NCI-H2227 treated with DMSO at 0.1 percent for 48 hours (cell line): ENCODE data around the gene FANCL.
"Not testable (repeated sequence)": the region's sequence is repeated elsewhere in the genome, so short reads cannot be mapped to it uniquely, and the experiment has no call there.

ENCODE experiments used
- DNase-seq: peaks from one replicate; lab custom pipeline; 2025; lab: John Stamatoyannopoulos, UW

Gene FANCL

DNA sequence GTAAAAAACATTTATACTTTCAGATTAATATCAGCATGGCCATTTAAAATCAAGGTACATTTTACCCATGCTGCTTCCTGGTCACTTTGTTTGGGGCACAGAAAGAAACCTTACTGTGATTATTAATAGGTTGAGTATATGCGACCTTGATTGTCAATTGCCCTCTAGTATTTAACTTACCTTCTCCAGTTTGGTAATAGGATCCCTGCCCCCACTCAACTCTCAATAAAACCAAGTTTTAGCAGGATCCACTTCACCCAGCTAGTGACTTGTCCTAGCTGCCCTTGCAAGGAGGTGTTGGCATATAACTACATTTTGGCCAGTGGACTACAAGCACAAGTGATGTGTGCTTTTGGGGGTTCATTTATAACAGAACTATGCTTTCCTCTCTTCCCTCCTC is 34.3 kb downstream of the FANCL start:
- DNase-seq, result no peak

DNA sequence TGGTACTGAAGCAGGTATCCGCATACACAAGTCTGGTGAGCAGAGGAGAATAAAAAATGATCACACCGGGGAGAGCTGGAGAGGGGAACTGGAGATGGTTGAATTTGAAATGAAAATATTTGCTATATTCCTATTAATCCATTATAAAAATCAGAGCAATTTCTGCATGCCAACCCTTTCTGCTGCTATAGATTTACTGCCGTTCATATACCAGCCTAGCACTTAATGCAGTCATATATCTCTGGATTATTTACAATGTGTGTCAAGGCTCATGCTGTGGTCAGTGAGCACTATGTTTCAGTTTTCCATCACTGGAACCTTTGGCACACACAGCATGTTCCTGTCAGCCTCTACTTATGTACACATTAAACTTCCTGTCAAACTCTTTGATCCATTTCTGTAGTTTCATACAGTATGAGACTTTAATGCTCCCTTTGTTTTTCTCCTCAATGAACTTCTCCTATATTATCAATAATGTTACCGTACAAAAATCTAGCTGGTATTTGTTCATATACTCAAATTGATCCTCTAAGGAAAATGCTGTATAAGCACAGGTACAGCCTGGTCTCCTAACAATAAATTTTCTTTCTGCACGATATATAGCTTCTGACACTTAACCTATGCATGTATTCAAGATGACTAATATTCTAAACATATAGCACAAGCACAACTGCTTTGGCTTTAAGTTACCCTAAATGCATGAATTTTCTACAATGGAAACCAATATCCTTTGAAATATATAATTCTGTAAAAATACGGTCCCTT is 36.7 kb downstream of the FANCL start:
- no peak for DNase-seq

DNA sequence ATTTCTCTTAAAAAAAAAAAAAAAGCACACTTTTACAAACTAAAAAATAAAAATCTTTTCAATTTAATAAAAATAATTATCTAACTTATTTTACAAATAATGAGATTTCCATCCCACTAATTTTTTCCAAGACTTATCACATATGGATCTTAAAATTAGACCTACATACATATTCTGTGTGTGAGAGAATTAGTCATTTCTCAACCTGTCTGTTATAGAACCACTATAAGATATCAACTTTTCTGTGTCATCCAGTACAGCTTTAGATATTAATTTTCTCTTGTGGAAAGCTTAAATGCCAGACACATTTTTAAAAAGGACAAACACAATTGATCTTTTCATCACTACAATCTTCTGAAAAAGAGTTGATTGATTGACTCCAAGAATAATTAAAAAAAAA is 38.1 kb downstream of the FANCL start:
- no peak for DNase-seq

DNA sequence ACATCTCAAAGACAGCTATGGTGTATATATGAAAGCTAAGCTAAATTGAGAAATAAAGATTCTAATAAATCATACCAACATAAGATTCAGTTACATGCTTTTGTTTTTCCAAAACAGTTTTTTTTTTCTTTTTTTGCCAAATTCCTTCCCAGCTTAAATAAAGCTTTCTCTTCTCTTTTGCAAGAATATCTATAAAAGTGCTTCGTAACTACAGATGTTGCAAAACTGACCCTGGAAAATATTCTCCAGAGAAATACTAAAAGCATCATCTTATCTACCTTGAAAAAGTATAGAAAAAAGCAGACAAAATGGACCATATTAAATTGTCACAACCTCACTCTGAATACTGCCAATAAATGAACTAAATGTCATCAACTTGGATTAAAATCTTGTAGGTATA is 38.7 kb downstream of the FANCL start:
- DNase-seq, result no peak

DNA sequence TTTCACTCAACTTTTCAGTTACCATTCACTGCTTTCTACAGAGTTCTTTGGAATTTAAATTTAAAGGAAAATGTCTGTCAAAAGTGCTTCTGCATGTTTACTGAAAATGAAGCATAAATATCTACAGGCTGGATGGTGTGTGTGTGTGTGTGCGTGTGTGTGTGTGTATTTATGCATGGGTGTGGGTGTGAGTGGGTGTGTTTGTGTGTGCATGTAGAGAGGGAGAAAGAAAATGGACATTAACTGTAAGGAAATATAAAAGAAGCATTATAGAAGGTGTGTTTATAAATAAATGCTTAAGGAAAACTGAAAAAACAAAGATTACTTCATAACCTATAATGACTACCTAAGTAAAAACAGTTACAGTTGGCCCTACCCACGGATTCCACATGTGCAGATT is 43.2 kb downstream of the FANCL start:
- no peak for DNase-seq

DNA sequence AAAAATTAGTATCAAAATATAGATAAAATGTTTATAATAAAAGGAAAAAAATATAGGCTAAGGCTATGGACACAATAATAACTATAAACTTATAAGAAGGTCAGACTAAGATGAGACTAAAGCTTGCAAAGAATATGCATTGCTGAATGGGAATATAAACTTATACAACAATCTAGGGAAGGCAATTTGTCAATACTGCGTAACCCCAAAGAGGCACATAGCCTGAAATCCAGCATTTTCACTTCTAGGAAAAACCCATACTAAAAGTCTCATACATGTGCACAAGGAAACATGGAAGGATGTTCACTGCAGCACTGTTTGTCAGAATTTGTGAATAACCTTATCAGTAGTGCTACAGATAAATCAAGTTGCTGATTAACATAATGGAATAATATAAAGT is 45.5 kb downstream of the FANCL start:
- DNase-seq, result no peak

DNA sequence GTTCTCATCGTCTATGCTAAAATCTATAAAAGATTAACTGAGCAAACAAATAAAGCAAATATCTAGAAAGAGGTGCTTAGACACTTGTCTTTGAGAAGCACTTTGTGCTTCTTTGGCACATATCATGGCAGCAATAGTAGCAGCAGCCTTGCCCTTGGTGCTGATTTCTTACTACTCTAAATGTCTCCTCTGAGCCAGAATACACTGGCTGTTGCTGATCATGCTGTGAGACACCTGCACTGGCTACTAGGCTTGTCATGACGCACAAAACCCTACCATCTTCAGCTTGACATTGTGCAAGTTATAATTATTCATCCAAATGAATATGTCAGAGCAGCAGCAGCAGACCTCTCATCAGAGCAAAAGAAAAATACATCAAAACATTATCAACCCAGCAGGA is 46.7 kb downstream of the FANCL start:
- DNase-seq, result peak; percentile 81

DNA sequence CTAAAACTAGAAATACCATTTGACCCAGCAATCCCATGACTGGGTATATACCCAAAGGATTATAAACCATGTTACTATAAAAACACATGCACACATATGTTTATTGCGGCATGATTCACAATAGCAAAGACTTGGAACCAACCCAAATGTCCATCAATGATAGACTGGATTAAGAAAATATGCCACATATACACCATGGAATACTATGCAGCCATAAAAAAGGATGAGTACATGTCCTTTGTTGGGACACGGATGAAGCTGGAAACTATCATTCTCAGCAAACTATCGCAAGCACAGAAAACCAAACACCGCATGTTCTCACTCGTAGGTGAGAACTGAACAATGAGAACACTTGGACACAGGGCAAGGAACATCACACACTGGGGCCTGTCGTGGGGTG is 54.1 kb downstream of the FANCL start:
- DNase-seq, result not testable (repeated sequence)

DNA sequence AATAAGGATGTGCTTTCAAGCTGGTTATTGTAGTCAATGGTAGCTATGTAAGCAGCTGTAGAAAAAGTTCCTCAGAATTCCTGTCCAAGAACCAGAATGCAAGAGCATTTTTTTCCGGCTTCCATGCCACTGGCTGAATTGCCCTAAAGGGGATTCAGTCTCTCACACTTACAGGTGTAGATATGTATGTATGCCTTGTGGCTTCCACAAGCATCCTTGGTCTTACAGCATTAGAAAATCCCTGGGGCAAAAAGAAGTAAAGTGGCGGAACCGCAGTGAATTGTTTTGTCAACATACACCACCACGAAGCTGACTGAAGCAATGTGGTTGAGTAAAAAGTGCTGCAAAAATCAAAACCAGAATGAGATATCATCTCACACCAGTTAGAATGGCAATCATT is 54.6 kb downstream of the FANCL start:
- no peak for DNase-seq

DNA sequence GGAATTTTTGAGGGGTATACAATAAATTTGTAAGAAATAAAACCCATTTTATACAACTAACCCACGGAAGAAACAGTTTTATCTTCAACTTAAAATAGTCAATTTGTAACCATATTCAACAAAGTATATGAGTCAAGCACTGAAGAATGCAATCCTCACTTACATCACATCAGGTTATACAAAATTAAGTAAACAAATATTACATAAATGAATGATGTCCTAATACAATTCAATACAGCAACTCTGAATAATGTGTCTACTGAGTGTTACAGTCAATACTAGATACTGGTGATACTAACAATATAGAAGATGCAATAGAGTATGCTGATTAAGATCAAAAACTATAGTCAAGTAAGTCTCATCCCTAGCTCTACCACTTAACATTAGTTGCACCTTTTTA is 58.6 kb downstream of the FANCL start:
- no peak for DNase-seq

DNA sequence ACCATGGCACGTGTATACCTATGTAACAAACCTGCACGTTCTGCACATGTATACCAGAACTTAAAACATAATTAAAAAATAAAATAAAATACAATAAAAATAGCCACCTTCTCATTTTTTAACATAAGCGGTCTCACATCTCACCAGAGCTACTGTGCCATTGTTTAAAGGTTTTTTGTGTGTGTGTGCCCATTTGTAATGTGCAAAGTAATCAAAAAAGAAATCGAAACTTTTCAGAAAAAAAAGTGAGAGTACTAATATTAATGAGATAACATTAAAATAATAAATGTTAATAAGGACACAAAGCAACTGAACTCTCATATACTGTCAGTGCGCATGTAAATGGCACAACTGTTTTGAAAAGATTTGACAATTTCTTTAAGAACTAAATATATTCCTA is 60.5 kb downstream of the FANCL start:
- no peak for DNase-seq

DNA sequence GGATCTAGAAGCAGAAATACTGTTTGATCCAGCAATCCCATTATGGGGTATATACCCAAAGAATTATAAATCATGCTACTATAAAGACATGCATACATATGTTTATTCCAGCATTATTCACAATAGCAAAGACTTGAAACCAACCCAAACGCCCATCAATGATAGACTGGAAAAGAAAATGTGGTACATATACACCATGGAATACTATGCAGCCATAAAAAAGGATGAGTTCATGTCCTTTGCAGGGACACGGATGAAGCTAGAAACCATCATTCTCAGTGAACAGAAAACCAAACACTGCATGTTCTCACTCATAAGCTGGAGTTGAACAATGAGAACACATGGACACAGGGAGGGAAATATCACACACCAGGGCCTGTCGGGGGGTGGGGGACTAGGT is 61.0 kb downstream of the FANCL start:
- DNase-seq, result not testable (repeated sequence)

DNA sequence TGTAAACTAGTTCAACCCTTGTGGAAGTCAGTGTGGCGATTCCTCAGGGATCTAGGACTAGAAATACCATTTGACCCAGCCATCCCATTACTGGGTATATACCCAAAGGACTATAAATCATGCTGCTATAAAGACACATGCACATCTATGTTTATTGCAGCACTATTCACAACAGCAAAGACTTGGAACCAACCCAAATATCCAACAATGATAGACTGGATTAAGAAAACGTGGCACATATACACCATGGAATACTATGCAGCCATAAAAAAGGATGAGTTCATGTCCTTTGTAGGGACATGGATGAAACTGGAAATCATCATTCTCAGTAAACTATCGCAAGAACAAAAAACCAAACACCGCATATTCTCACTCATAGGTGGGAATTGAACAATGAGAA is 63.9 kb downstream of the FANCL start:
- DNase-seq, result not testable (repeated sequence)

DNA sequence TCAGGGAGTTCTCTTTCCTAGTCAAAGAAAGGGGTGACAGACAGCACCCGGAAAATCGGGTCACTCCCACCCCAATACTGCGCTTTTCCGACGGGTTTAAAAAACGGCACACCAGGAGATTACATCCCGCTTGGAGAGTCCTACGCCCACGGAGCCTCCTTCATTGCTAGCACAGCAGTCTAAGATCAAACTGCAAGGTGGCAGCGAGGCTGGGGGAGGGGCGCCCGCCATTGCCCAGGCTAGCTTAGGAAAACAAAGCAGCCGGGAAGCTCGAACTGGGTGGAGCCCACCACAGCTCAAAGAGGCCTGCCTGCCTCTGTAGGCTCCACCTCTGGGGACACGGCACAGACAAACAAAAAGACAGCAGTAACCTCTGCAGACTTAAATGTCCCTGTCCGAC is 69.3 kb downstream of the FANCL start:
- not testable (repeated sequence) for DNase-seq

DNA sequence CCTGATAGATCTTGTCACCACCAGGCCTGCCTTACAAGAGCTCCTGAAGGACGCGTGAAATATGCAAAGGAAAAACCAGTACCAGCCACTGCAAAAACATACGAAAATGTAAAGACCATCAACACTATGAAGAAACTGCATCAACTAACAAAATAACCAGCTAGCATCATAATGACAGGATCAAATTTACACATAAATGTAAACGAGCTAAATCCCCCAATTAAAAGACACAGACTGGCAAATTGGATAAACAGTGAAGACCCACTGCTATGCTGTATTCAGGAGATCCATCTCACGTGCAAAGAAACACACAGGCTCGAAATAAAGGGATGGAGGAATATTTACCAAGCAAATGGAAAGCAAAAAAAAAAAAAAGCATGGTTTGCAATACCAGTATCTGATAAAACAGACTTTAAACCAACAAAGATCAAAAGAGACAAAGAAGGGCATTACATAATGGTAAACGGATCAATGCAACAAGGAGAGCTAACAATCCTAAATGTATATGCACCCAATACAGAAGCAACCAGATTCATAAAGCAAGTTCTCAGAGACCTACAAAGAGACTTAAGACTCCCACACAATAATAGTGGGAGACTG is 70.7 kb downstream of the FANCL start:
- DNase-seq, result not testable (repeated sequence)

DNA sequence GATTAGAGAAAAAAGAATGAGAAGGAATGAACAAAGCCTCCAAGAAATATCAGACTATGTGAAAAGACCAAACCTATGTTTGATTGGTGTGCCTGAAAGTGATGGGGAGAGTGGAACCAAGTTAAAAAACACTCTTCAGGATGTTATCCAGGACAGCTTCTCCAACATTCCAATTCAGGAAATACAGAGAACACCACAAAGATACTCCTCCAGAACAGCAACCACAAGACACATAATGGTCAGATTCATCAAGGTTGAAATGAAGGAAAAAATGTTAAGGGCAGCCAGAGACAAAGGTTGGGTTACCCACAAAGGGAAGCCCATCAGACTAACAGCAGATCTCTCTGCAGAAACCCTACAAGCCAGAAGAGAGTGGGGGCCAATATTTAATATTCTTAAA is 71.3 kb downstream of the FANCL start:
- not testable (repeated sequence) for DNase-seq

DNA sequence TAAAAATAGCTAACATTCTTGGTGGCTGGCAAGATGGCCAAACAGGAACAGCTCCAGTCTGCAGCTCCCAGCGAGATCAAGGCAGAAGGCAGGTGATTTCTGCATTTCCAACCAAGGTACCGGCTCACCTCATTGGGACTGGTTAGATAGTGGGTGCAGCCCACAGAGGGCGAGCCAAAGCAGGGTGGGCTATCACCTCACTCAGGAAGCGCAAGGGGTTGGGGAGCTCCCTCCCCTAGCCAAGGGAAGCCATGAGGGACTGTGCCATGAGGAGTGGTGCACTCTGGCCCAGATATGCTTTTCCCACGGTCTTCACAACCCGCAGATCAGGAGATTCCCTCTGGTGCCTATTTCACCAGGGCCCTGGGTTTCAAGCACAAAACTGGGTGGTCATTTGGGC is 73.0 kb downstream of the FANCL start:
- not testable (repeated sequence) for DNase-seq

DNA sequence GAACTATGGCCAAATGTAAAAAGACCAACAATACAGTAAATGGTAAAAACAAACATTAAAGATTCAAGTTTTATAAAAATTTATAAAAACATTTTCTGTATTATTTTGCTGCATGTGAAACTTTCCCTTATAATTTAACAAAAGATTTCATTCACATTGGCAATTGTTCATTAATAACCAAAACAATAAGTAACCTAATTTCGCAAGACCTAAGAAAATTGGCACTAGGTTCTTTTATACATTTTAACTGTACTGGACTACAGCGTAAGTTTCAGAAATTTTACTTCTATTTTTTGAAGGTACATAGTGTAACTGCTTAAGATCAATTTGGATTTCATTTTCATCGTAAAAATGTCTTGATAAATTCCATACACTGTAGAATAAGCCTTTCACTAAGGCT is 77.2 kb downstream of the FANCL start:
- DNase-seq, result no peak

DNA sequence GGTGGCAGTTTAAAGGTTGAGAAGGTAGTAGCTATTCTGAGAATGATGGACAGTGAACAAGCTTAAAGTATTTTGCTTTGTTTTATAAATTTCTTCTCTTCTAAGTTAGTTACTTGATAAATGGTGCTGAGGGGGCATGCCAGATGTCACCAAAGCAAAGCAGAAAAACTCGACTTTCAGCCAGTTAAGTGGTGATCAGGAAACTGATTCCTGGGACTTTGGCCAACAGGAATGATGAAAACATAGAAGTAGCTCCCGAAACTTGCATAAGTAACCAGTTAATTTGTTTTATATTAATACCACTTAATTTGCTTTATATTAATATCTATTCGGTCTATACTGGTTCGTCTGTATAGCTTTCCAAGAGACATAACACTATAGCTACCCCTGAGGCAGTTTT is 82.6 kb downstream of the FANCL start:
- DNase-seq, result no peak

DNA sequence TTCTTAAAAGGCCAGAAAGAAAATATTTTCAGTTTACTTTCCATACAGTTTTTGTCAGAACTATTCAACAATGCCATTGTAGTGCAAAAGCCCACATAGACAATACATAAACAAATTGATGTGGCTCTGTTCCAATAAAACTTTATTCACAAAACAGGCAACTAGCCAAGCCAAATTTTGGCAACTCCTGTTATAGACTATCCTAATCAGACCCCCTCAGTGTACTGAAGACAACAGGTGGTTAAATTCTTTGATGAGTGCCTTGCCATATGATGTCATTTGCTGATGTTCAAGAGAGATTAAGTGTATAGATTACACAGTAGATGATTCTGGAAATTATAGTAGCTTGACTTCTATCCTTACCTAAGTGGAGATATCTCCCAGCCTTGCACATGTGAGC is 83.4 kb downstream of the FANCL start:
- no peak for DNase-seq

DNA sequence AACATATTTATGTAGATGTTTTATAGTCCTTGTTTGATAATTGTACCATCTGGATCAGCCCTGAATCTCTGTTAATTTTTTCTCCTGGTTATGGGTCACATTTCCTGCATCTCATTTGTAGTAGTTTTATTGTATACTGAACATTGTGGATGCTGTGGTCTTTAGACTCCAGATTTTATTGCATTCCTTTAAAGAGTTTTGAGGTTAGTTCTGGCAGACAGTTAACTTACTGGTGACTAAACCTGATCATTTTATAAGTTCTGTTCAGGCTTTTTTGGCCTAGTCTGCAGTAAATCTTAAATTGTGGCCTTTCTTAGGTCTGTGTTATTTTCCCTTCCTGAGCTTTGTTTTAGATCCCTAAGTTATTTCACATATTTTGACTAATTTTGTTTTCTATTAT is 84.3 kb downstream of the FANCL start:
- DNase-seq, result no peak

DNA sequence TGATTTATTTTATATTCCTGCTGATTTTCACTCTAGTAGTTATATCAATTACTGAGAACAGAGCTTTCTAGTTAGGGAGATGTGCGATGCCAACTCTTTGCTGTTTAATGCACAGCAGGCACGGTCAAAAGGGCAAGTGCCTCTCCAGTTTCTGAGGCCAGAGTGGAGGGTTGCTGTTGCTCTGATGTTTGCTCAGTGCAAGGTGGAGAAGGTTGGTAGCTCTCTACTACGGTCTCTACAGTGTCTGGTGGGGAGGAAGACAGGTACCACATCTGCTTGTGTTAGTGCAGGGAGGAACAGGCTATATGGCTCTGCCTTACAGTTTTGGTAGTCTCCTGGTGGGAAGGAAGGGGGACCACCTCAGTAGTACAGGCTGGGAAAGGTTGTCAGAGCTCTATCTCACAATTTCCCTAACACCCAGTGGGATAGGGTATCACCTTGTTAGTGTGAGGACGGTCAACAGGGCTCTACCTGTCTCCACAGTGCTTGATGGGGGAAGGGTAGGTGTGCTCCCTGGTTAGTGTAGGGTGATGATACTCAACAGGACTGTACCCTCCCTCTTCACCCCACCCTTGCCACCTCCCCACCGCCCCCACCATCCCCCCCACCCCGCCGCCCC is 85.9 kb downstream of the FANCL start:
- DNase-seq, result peak; percentile 91

DNA sequence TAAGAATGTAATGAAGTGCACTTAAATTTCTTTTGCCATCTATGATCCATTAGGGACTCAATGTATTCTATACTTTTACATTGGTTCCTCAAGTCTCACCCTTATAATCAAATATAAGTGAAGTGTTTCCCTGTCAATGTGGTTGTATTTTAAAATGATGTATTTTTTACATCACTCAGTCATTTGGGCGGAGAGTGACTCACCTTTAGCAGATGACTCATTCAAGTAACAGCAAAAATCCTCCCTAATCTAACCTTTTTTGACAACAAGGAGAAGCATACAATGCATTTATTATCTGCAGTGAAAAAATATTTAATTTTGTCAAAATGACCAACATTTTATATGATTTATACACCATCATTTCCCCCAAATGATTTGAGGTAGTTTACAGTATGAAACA is 94.4 kb downstream of the FANCL start:
- DNase-seq, result peak; percentile 68

DNA sequence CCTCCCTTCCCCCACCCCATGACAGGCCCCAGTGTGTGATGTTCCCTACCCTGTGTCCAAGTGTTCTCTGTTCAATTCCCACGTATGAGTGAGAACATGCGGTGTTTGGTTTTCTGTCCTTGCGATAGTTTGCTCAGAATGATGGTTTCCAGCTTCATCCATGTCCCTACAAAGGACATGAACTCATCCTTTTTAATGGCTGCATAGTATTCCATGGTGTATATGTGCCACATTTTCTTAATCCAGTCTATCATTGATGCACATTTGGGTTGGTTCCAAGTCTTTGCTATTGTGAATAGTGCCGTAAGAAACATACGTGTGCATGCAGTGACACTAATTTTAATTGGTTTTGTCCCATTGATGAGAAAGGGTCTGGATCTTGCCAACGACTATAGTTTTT is 95.4 kb downstream of the FANCL start:
- DNase-seq, result not testable (repeated sequence)
